GM21737 (cell line): ENCODE measurements around the gene PKP3.
"Not testable (repeated sequence)": the region's sequence is repeated elsewhere in the genome, so short reads cannot be mapped to it uniquely, and the experiment has no call there.

Experiments used
- ATAC-seq: cut with Tn5 transposase; IDR thresholded peaks from one replicate; pipeline ENCODE4 v1.9.1; 2021; ENCODE audit warnings: mild to moderate bottlenecking, moderate library complexity; ENCODE audit not compliant: unreplicated experiment

The PKP3 gene

GRCh38 chr11:394034-394857 is at the start of gene PKP3:
TSS of gene PKP3 (plus strand) at chr11:394209. CDS start at chr11:394293, 84 bp downstream.
- no peak for ATAC-seq

- ATAC-seq: no peak
Measured at GRCh38 chr11:344836-345578, 49.0 kb upstream of the PKP3 start.

GRCh38 chr11:346529-346928 is 47.5 kb upstream of the PKP3 start:
- ATAC-seq: no peak

GRCh38 chr11:349270-349954 is 44.6 kb upstream of the PKP3 start:
- ATAC-seq: not testable (repeated sequence)

GRCh38 chr11:350033-350722 is 43.8 kb upstream of the PKP3 start:
- not testable (repeated sequence) for ATAC-seq

- ATAC-seq: no peak
Measured at GRCh38 chr11:350723-351255, 43.2 kb upstream of the PKP3 start.

- no peak for ATAC-seq
Measured at GRCh38 chr11:351411-351810, 42.6 kb upstream of the PKP3 start.

GRCh38 chr11:352456-353031 is 41.5 kb upstream of the PKP3 start:
- no peak for ATAC-seq

- no peak for ATAC-seq
Measured at GRCh38 chr11:353179-353873, 40.7 kb upstream of the PKP3 start.

GRCh38 chr11:355581-356458 is 38.2 kb upstream of the PKP3 start:
- ATAC-seq: peak; percentile 50

- no peak for ATAC-seq
Measured at GRCh38 chr11:356610-357009, 37.4 kb upstream of the PKP3 start.

GRCh38 chr11:357582-357981 is 36.4 kb upstream of the PKP3 start:
- ATAC-seq: no peak

- no peak for ATAC-seq
Measured at GRCh38 chr11:358129-358800, 35.7 kb upstream of the PKP3 start.

GRCh38 chr11:359181-359714 is 34.8 kb upstream of the PKP3 start:
- ATAC-seq: no peak

- ATAC-seq: no peak
Measured at GRCh38 chr11:360326-361280, 33.4 kb upstream of the PKP3 start.

GRCh38 chr11:362642-363442 is 31.2 kb upstream of the PKP3 start:
- ATAC-seq: no peak
